ENCODE data around the gene MOSPD3.

GRCh38 chr7:100632951-100633717 lies 20.8 kb downstream of the MOSPD3 start:
- TF ChIP-seq CTCF (IDR thresholded peaks at IDR 0.05): peak; percentile 52
- TF ChIP-seq EZH2 (IDR thresholded peaks at IDR 0.05): peak; percentile 66
- TF ChIP-seq EZH2phosphoT487 (IDR thresholded peaks at IDR 0.05): no peak
